Left ventricle myocardium inferior (tissue), 1 donor: Measurements from ENCODE around the gene PIK3CB. TPM values are rescaled to one million over a fixed set of nuclear protein-coding genes. Genes with fewer than 3 reads are reported as not detected.
"Not testable (repeated sequence)": the region's sequence is repeated elsewhere in the genome, so short reads cannot be mapped to it uniquely, and the experiment has no call there.

Experiments
- DNase-seq: peaks from one replicate; pipeline ENCODE4 v3.0.0-alpha.2; 2020
- H3K27ac ChIP-seq: fragments of 200-600 bp; replicated peaks from 2 replicates; pipeline ENCODE4 v1.8.0; 2021
- H3K27me3 ChIP-seq: fragments of 200-600 bp; 2 replicates; pipeline ENCODE4 v1.8.0; 2021; ENCODE audit warnings: low read depth
- H3K36me3 ChIP-seq: fragments of 200-600 bp; 2 replicates; pipeline ENCODE4 v1.8.0; 2021
- H3K4me1 ChIP-seq: fragments of 200-600 bp; 2 replicates; pipeline ENCODE4 v1.8.0; 2021
- H3K4me3 ChIP-seq: fragments of 200-600 bp; 2 replicates; pipeline ENCODE4 v1.8.0; 2021; ENCODE audit warnings: mild to moderate bottlenecking, moderate library complexity
- H3K9me3 ChIP-seq: fragments of 200-600 bp; replicated peaks from 2 replicates; pipeline ENCODE4 v1.8.0; 2021
- intact Hi-C: fragments of 100-400 bp; cut with micrococcal nuclease; formaldehyde crosslinking; loops from one replicate; pipeline ENCODE4 v1.11.0; 2022
- total RNA-seq: library from RNA; stranded (reverse); fragmentation: NEBNext Ultra II Directional; extraction: Animal tissue kit (Norgen Biotek cat#: 25700); gene quantifications from one replicate; pipeline ENCODE4 v1.2.1, GENCODE V29; 2021
- TF ChIP-seq, protein P1 (sequence below): fragments of 200-600 bp; IDR thresholded peaks from 2 replicates; pipeline ENCODE4 v1.8.0; 2021; ENCODE audit warnings: antibody characterized with exemption, mild to moderate bottlenecking, borderline replicate concordance
- donor health status: DM: no; HTN: yes; CAD: no; lungs with severe emphysema.

Gene PIK3CB
- total RNA-seq, 1 donor from 2014 or later, result 31.5 TPM

DNA sequence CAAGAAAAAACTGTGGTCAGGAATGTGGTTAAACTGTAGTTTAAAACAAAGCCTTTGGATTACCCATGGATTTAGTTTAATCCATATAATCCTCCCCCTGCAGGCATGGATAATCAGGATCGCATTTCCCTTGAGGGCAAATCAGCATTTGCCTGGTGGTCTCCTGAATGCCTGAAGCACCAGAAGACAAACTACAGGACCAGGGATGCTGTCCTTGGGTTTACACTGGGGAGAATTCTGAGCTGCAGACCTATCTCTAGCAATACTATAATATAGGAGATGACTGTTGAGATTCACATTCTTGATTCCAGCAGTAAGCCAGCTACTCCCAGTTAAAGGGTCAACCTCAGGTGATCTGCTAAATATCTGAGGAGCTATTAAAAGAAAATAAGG, 10.6 kb downstream of the PIK3CB start:
- TF ChIP-seq, protein P1, sequence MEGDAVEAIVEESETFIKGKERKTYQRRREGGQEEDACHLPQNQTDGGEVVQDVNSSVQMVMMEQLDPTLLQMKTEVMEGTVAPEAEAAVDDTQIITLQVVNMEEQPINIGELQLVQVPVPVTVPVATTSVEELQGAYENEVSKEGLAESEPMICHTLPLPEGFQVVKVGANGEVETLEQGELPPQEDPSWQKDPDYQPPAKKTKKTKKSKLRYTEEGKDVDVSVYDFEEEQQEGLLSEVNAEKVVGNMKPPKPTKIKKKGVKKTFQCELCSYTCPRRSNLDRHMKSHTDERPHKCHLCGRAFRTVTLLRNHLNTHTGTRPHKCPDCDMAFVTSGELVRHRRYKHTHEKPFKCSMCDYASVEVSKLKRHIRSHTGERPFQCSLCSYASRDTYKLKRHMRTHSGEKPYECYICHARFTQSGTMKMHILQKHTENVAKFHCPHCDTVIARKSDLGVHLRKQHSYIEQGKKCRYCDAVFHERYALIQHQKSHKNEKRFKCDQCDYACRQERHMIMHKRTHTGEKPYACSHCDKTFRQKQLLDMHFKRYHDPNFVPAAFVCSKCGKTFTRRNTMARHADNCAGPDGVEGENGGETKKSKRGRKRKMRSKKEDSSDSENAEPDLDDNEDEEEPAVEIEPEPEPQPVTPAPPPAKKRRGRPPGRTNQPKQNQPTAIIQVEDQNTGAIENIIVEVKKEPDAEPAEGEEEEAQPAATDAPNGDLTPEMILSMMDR, result no peak
- Histone ChIP-seq H3K27me3 (no peaks in the 10 kb centered on the region), H3K36me3 (no peaks in the 10 kb centered on the region), H3K27ac (no peak overlapping the region), H3K4me3 (no peak overlapping the region), H3K4me1 (peaks cover 29% of the 10 kb centered on the region), H3K9me3 (no peaks in the 10 kb centered on the region)
- intact Hi-C loops, result no loop called here
- no peak for DNase-seq

DNA sequence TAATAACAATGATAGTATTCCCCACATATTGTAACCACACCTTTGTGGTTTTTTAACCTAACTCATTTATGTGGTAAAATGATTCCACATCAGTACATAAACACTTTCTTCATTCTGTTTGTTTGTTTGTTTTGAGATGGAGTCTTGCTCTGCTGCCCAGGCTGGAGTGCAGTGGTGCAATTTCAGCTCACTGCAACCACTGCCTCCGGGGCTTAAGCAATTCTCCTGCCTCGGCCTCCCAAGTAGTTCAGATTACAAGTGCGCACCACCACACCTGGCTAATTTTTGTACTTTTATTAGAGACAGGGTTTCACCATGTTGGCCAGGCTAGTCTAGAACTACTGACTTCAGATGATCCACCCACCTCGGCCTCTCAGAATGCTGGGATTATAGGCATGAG, 14.3 kb downstream of the PIK3CB start:
- H3K9me3 ChIP-seq, H3K27ac ChIP-seq, H3K27me3 ChIP-seq, H3K4me3 ChIP-seq, intact Hi-C loops, DNase-seq, H3K36me3 ChIP-seq: not testable (repeated sequence)
- H3K4me1 ChIP-seq, result peaks cover 41% of the 10 kb centered on the region

- intact Hi-C loops, result no loop called here
- Histone ChIP-seq H3K4me3 (no peak overlapping the region), H3K36me3 (no peaks in the 10 kb centered on the region), H3K4me1 (peaks cover 20% of the 10 kb centered on the region), H3K27me3 (no peaks in the 10 kb centered on the region), H3K27ac (peak overlapping the region; percentile 19), H3K9me3 (no peaks in the 10 kb centered on the region)
- no peak for DNase-seq
- TF ChIP-seq, protein P1, result no peak
Observed at GRCh38 chr3:138818185-138818860, 16.4 kb downstream of the PIK3CB start.

DNA sequence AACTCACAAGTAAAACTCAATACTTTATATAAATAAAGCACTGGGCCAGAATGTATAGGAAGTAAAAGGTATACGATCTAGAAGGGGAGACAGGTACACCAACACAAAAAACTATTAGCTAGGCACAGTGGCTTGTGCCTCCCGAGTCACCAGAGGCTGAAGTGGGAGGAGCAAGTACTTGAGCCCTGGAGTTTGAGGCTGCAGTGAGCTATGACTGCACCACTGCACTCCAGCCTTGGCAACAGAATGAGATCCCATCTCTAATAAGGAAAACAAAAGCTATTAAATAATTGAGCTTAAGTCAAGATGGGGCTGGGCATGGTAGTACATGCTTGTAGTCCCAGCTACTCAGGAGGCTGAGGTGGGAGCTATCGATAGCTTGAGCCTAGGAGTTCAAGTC, 17.0 kb downstream of the PIK3CB start:
- Histone ChIP-seq H3K27ac (peak overlapping the region; percentile 19), H3K4me1 (peaks cover 20% of the 10 kb centered on the region), H3K36me3 (no peaks in the 10 kb centered on the region), H3K9me3 (no peaks in the 10 kb centered on the region), H3K27me3 (no peaks in the 10 kb centered on the region), H3K4me3 (no peak overlapping the region)
- no peak for DNase-seq
- TF ChIP-seq, protein P1, result no peak
- intact Hi-C loops, result no loop called here

DNA sequence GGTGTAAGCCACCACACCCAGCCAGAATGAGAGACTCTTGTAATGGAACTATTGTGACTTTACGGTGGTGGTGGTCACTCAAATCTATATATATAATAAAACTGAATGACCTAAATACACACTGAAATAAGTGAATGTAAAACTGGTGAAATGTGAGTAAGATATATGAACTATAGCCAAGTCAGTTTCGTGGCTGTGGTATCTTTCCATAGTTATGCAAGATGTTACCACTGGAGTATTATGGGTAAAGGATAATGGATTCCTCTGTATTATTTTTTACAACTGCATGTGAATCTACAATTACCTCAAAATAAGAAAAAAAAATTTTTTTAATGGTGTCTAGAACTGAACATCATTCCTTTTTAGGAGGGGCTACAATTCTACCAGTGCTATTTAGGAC, 21.9 kb downstream of the PIK3CB start:
- H3K27me3 ChIP-seq, result no peaks in the 10 kb centered on the region
- no peak overlapping the region for H3K4me3 ChIP-seq
- peaks cover 18% of the 10 kb centered on the region for H3K4me1 ChIP-seq
- no peaks in the 10 kb centered on the region for H3K36me3 ChIP-seq
- no peaks in the 10 kb centered on the region for H3K9me3 ChIP-seq
- intact Hi-C loops, result no loop called here
- TF ChIP-seq, protein P1, result no peak
- no peak for DNase-seq
- no peak overlapping the region for H3K27ac ChIP-seq

GRCh38 chr3:138809500-138810256, 25.1 kb downstream of the PIK3CB start:
- H3K27ac ChIP-seq, result no peak overlapping the region
- H3K36me3 ChIP-seq, result no peaks in the 10 kb centered on the region
- peaks cover 13% of the 10 kb centered on the region for H3K4me1 ChIP-seq
- H3K9me3 ChIP-seq, result no peaks in the 10 kb centered on the region
- intact Hi-C loops, result no loop called here
- no peaks in the 10 kb centered on the region for H3K27me3 ChIP-seq
- TF ChIP-seq, protein P1, result no peak
- no peak for DNase-seq
- no peak overlapping the region for H3K4me3 ChIP-seq
